DND-41 (cell line): ENCODE measurements around the gene LHX4.

Experiments used
- ATAC-seq: fragments of 200-7000 bp; cut with Tn5 transposase; 3 replicates; pipeline ENCODE4 v1.9.1; 2021; ENCODE audit warnings: low read depth; ENCODE audit not compliant: insufficient read depth
- DNase-seq: peaks from one replicate; pipeline ENCODE4 v3.0.0-alpha.2; 2020
- H2AFZ ChIP-seq: 2 replicates; pipeline ENCODE4 v1.6.0; 2012; ENCODE audit warnings: low read depth, low read length
- H3K27ac ChIP-seq: 2 replicates; pipeline ENCODE4 v1.5.1; 2012; ENCODE audit warnings: low read length, inconsistent platforms
- H3K27me3 ChIP-seq: fragments of 200-600 bp; sonication (generic); 2 replicates; pipeline ENCODE4 v1.6.0; 2012; ENCODE audit warnings: low read length, mild to moderate bottlenecking, inconsistent platforms; ENCODE audit not compliant: insufficient read depth, poor library complexity
- H3K36me3 ChIP-seq: 2 replicates; pipeline ENCODE4 v1.5.1; 2012; ENCODE audit warnings: low read length, inconsistent platforms; ENCODE audit not compliant: insufficient read depth
- H3K4me1 ChIP-seq: 2 replicates; pipeline ENCODE4 v1.5.1; 2012; ENCODE audit warnings: mild to moderate bottlenecking, low read length; ENCODE audit not compliant: insufficient read depth
- H3K4me2 ChIP-seq: 2 replicates; pipeline ENCODE4 v1.6.0; 2012; ENCODE audit warnings: mild to moderate bottlenecking, moderate library complexity, low read length, inconsistent platforms; ENCODE audit not compliant: insufficient read depth
- H3K4me3 ChIP-seq, 2 experiments: fragments of 200-600 bp in 1 of 2; shearing (Covaris generic) in 1 of 2; 2 replicates each; pipeline ENCODE4 v1.5.1; 2012 to 2016; ENCODE audit warnings: inconsistent platforms in 2 of 2, low read length in 2 of 2, mild to moderate bottlenecking in 2 of 2, low read depth in 1 of 2, moderate library complexity in 1 of 2
- H3K79me2 ChIP-seq: 2 replicates; pipeline ENCODE4 v1.6.0; 2012; ENCODE audit warnings: low read length, inconsistent platforms; ENCODE audit not compliant: insufficient read depth
- H3K9ac ChIP-seq: 2 replicates; pipeline ENCODE4 v1.6.0; 2012; ENCODE audit warnings: low read depth, mild to moderate bottlenecking, inconsistent platforms, low read length, moderate library complexity
- H3K9me3 ChIP-seq: 2 replicates; pipeline ENCODE4 v1.5.1; 2012; ENCODE audit warnings: low read length, moderate library complexity, mild to moderate bottlenecking, inconsistent platforms; ENCODE audit not compliant: insufficient read depth, severe bottlenecking
- H4K20me1 ChIP-seq: 2 replicates; pipeline ENCODE4 v1.6.0; 2012; ENCODE audit warnings: low read length; ENCODE audit not compliant: insufficient read depth
- CTCF ChIP-seq: IDR thresholded peaks from 2 replicates; pipeline ENCODE4 v1.5.1; 2012; ENCODE audit warnings: borderline replicate concordance, low read length, moderate library complexity, mild to moderate bottlenecking; ENCODE audit not compliant: poor library complexity, severe bottlenecking; ENCODE audit errors: extremely low read depth
- EZH2 ChIP-seq: IDR thresholded peaks from 3 replicates; pipeline ENCODE4 v1.6.1; 2012; ENCODE audit warnings: borderline replicate concordance, low read depth, mild to moderate bottlenecking, moderate library complexity, low read length, inconsistent platforms; ENCODE audit not compliant: severe bottlenecking

LHX4 gene

GRCh38 chr1:180237869-180238476 lies 7.9 kb downstream of the LHX4 start:
- Histone ChIP-seq H2AFZ (no peak overlapping the region), H3K27me3 (peaks cover 45% of the 10 kb centered on the region), H3K4me1 (no peaks in the 10 kb centered on the region), H3K79me2 (no peaks in the 10 kb centered on the region), H3K4me3 (no peak overlapping the region), H3K9me3 (no peaks in the 10 kb centered on the region), H4K20me1 (no peaks in the 10 kb centered on the region), H3K36me3 (no peaks in the 10 kb centered on the region), H3K9ac (no peak overlapping the region), H3K4me2 (no peak overlapping the region), H3K27ac (no peak overlapping the region)
- TF ChIP-seq CTCF (no peak), EZH2 (no peak)
- ATAC-seq = no peak
- DNase-seq = no peak

- no peaks in the 10 kb centered on the region for H4K20me1 ChIP-seq
- H3K9me3 ChIP-seq = no peaks in the 10 kb centered on the region
- H3K4me1 ChIP-seq = no peaks in the 10 kb centered on the region
- H3K4me3 ChIP-seq = no peak overlapping the region
- TF ChIP-seq CTCF = no peak
- TF ChIP-seq EZH2 = no peak
- H3K27ac ChIP-seq = no peak overlapping the region
- peaks cover 45% of the 10 kb centered on the region for H3K27me3 ChIP-seq
- no peak for DNase-seq
- no peak overlapping the region for H3K9ac ChIP-seq
- no peaks in the 10 kb centered on the region for H3K36me3 ChIP-seq
- H3K79me2 ChIP-seq = no peaks in the 10 kb centered on the region
- no peak overlapping the region for H3K4me2 ChIP-seq
- H2AFZ ChIP-seq = no peak overlapping the region
- no peak for ATAC-seq
Observed at GRCh38 chr1:180238675-180239074, 8.6 kb downstream of the LHX4 start.

GRCh38 chr1:180239145-180240096 lies 9.4 kb downstream of the LHX4 start:
- H3K27me3 ChIP-seq = peaks cover 45% of the 10 kb centered on the region
- DNase-seq (no peak), ATAC-seq (no peak)
- no peaks in the 10 kb centered on the region; the same call in 1 of the 2 replicates for H4K20me1 ChIP-seq
- no peaks in the 10 kb centered on the region for H3K9me3 ChIP-seq
- TF ChIP-seq EZH2 (no peak), CTCF (no peak)
- no peaks in the 10 kb centered on the region for H3K36me3 ChIP-seq
- no peak overlapping the region for H3K4me3 ChIP-seq
- no peak overlapping the region for H3K4me2 ChIP-seq
- H3K4me1 ChIP-seq = no peaks in the 10 kb centered on the region
- no peak overlapping the region for H3K9ac ChIP-seq
- no peaks in the 10 kb centered on the region for H3K79me2 ChIP-seq
- no peak overlapping the region for H3K27ac ChIP-seq
- H2AFZ ChIP-seq = no peak overlapping the region
